HG02798 (cell line): ENCODE data around the gene ZNF429.
A peak's percentile ranks its signal among the peaks of the same experiment; 100 is the strongest.
"Not testable (repeated sequence)": the region's sequence is repeated elsewhere in the genome, so short reads cannot be mapped to it uniquely, and the experiment has no call there.

ENCODE experiments used
- ATAC-seq: cut with Tn5 transposase; IDR thresholded peaks from one replicate; pipeline ENCODE4 v1.9.1; 2021; ENCODE audit warnings: mild to moderate bottlenecking; ENCODE audit not compliant: unreplicated experiment, poor library complexity

ZNF429 gene

DNA sequence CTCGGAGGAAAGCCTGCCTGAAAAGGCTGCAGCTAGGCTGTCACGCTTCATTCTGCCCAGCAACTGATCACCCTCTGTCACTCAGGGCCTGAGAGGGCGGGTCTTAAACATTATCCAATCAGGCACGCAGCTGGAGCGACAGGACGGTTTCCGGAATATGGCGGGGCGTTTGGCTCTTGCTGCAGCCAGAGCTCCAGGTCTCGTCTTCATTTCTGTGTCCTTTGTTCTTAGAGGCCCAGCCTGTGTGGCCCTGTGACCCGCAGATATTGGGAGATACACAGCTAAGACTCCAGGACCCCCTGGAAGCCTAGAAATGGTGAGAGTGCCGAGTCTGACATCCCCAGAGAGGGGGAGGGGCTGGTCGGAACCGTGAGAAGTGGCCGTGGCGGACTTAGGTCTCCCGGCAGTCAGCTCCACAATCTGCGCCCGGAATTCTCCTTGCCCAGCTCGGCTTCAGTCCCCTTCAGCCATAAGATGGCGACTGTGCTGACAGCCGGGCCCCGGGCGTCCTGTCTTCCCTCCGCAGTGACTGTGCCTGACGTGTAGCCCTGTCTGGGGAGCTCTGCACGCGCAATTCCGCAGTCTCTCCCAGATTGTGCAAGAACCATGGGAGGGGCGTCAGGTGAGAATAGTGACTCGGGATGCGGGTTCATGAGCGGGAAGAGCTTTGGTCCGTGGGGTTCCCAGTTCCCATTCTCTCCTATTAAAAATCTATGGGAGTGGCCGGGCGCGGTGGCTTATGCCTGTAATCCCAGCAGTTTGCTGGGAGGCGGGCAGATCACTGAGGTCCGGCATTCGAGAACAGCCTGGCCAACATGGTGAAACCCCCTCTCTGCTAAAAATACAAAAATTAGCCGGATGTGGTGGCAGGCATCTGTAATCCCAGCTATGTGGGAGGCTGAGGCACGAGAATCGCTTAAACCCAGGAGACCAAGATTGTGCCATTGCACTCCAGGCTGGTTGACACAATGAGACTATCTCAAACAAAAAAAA lies at the start of gene ZNF429:
TSS of gene ZNF429 (plus strand) at position 144 of the 993 bp plus-strand sequence. CDS start at position 314, 170 bp downstream.
- peak; percentile 100 for ATAC-seq

DNA sequence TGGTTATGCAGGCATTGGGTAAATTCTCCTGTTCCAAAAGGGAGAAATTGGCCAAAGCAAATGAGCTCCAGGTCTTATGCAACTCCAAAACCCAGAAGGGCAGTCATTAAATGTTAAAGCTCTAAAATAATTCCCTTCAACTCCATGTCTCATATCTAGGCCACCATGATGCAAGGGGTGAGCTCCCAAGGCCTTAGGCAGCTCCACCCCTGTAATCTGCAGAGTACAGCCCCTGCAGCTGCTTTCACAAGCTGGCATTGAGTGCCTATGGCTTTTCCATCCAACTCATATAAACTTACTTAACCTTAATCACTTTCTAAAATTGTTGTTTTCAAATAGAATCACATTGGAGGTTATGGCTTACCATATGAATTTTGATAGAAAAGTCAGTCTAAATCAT lies 44.7 kb upstream of the ZNF429 start:
- ATAC-seq = no peak

GRCh38 chr19:21462540-21462939 lies 42.9 kb upstream of the ZNF429 start:
- no peak for ATAC-seq

DNA sequence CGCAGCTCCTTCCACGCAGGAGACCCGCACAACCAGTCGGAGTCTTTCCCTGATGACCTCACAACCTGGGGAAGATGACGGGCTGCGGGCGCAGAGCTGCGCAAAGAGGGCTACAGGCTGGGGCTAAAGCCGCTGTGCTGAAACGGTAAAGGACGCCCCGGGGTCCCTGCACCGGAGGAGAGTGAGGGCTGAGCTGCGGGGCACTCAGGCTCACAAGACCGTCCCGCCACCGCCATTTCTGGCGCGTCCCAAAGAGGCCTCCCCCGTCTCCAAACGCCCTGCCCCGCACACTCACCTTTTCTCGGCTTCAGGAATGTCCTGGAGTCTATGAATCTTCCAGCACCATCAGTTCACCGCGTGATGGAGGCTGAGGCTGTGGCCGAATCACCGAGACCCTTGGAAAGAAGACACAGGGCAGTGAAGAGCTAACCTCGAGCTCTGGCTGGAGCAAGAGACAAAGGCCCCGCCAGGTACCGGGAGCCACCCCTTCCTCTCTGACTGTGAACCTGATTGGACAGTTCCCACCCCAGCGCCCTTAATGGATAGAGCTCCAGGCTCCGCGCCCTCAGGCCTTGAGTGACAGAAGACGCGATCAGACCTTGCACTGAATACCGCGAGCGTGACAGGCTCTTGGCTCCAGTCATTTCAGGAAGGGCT lies 41.8 kb upstream of the ZNF429 start:
- ATAC-seq = no peak

- no peak for ATAC-seq
Observed at GRCh38 chr19:21466627-21467026, 38.8 kb upstream of the ZNF429 start.

- no peak for ATAC-seq
Observed at GRCh38 chr19:21468791-21469190, 36.6 kb upstream of the ZNF429 start.

- no peak for ATAC-seq
Observed at GRCh38 chr19:21472507-21472906, 32.9 kb upstream of the ZNF429 start.

- ATAC-seq = no peak
Observed at GRCh38 chr19:21474671-21475181, 30.7 kb upstream of the ZNF429 start.

DNA sequence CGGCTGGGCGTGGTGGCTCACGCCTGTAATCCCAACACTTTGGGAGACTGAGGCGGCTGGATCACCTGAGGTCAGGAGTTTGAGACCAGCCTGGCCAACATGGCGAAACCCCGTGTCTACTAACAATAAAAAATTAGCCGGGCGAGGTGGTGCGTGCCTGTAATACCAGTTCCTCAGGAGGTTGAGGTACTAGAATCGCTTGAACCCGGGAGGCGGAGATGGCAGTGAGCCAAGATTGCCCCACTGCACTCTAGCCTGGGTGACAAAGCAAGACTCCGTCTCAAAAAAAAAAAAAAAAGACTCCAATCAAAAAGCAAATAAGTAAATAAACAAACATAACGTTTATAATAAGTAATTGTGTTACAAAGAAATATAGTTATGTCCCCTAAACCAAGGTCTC lies 23.0 kb upstream of the ZNF429 start:
- not testable (repeated sequence) for ATAC-seq

DNA sequence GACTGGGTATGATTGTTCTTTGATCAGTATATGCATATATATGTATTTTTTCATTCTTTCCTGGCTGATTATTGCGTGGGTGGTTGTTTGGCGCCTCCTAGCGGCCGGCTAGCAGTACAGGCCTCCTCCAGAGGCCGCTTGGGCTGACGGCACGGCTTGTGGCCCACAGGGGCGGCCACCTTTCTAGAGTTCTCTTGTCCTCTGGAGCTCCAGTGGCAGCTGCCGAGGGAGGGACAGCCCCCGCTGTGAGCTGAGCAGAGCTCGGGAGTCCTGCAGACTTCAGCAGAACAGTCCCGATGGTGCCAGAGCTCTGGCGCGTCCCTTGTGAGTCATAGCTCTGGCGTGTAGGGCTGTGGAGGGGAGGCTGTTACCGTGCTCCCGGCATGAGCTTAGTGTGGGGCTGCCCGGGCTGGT lies 22.5 kb upstream of the ZNF429 start:
- ATAC-seq = no peak

DNA sequence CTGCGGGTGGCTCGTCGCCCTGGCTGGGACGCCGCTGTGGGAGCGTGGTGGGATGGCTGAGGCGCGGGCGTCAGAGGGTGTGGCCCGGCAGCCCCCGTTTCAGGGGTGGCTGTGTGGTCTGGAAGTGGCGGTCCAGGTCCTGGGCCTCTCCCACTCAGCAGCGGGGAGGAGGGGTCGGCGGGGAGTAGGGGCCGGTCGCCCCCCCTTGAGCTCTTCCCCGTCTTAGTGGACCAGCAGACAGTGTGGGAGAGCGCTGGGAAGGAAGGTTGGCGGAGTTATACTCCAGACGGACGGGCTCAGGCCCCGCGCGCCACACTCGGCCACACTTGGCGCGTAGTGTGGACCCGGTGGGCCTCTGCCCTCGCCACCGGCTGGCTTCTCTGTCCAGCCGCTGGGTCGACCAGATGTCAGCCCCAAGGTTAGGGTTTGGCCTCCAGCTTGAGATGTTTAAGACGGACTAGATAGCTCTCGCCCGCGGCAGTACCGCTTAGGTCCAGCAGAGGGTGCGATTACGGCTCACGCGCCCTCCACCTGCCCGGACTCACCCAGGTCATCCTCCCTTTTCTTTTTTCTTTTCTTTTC lies 21.7 kb upstream of the ZNF429 start:
- ATAC-seq = no peak

DNA sequence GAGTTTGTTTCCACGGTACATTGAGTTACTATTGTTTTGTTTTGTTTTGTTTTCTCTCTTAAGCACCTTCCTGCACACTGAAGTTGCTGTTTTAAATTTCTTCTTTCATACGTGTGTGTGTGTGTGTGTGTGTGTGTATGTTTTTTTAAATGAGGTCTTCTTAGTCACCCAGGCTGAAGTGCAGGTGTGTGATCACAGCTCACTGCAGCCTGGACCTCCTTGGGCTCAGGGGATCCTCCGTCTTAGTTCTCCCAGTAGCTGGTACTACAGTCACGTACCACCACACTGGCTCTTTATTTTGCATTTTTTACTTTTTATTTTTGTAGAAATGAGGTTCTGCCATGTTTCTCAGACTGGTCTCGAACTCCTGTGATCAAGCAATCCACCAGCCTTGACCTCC lies 20.8 kb upstream of the ZNF429 start:
- ATAC-seq = no peak

DNA sequence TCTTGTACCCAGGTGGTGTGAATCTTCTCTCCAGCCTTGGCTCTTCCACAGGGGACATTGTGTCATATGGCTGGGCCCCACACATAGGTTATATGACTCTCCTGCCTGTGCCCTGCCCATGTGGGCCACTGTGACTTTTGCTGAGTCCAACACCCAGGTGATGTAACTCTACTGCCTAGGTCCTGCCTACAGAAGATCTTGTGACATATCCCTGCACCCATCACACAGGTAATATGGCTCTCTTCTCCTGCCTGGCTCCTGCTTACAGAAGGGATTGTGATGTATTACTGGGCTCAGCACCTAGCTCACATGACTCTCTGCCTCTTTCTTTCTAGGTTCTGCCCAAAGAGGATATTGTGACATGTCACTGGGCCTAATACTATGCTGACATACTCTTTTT lies 19.5 kb upstream of the ZNF429 start:
- no peak for ATAC-seq

GRCh38 chr19:21487969-21488368 lies 17.4 kb upstream of the ZNF429 start:
- no peak for ATAC-seq

DNA sequence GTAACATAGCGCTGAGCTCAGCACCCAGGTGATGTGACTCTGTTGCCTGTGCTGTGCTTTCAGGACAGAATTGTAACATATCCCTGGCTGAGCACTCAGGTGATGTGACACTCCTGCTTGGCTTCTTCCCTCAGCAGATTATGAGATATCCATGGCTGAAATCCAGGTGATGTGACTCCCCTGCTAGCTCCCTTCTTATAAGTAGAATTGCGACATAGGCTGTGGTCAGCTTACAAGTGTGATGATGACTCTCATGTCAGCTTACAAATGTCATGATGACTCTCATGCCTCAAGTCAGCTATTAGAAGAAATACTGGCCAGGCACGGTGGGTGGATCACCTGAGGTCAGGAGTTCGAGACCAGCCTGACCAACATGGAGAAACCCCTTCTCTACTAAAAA lies 14.3 kb upstream of the ZNF429 start:
- ATAC-seq = no peak

- ATAC-seq = no peak
Observed at GRCh38 chr19:21492947-21493906, 12.2 kb upstream of the ZNF429 start.

- no peak for ATAC-seq
Observed at GRCh38 chr19:21496876-21497275, 8.5 kb upstream of the ZNF429 start.

GRCh38 chr19:21498651-21499050 lies 6.8 kb upstream of the ZNF429 start:
- no peak for ATAC-seq

GRCh38 chr19:21508198-21508597 lies 2.8 kb downstream of the ZNF429 start:
- no peak for ATAC-seq

- not testable (repeated sequence) for ATAC-seq
Observed at GRCh38 chr19:21511058-21511457, 5.7 kb downstream of the ZNF429 start.
